ENCODE measurements around the gene MAPKAP1.

MAPKAP1 gene

GRCh38 chr9:125642311-125642710 is 64.7 kb downstream of the MAPKAP1 start:
- no peak for DNase-seq (ENCODE audit: low read depth)

DNA sequence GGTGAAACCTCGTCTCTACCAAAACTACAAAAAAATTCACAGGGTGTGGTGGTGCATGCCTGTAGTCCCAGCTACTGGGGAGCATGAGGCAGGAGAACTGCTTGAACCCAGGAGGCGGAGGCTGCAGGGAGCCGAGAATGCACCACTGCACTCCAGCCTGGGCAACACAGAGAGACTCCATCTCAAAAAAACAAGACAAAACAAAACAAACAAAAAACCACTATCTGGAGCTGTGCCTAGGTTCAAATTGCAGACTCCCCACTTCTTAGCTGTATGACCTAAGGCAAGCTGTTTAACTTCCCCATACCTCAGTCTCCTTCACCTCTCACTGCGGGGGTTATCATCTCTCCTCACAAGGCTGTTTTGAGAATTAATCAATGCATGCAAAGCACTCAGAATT is 68.0 kb downstream of the MAPKAP1 start:
- no peak for DNase-seq (ENCODE audit: low read depth)

DNA sequence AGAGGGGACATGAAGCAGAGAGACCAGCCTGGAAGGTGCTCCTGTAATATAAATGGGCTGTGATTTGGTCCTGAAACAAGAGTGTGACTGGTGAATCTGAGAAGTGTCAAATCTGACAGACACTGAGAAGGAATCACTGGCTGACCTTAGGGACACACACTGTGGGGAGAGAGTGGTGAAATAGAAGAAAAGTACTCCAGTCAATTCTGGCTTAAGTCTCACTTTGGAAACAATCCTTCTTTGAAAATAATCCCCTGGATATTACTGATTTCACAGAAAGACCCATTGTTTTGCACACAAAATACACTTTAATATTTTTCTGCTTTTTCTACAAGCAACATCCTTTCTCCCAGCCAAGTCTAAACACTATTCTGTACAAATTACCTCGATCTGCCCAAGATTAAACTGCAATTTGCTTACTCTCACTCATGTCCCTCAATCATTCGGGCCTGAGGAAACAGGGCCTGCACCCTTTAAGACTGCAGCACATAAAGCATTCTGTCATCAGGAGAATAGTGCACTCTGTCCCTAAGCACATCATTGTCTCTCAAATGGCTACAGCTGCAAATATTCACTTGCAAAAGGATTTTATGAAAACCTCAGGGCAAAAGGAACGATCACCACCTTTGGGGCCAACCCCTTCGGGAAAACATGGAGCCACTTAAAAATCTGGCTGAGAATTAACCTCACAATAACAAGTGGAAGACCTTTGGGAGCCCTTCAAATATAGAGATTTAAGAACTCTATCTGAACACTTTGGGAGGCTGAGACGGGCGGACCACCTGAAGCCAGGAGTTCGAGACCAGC is 68.6 kb downstream of the MAPKAP1 start:
- no peak for DNase-seq (ENCODE audit: low read depth)

DNA sequence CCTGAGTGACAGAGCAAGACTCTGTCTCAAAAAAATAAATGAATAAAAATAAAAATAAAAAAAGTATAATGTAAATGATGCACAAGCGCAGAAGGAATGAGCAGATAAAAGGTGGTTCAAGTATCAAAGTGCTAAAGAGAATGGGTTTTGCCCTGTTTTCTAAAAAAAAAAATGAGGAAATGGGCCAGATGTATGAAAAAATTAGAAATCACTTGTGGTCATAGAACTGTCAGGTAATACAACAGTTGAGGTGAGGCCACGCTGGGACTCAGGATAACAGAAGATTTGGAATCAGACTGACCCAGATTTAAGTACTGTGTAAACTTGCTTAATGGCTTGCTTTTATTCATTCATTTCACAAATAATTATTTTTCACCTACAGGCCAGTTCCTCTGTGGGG is 69.8 kb downstream of the MAPKAP1 start:
- no peak for DNase-seq (ENCODE audit: low read depth)

DNA sequence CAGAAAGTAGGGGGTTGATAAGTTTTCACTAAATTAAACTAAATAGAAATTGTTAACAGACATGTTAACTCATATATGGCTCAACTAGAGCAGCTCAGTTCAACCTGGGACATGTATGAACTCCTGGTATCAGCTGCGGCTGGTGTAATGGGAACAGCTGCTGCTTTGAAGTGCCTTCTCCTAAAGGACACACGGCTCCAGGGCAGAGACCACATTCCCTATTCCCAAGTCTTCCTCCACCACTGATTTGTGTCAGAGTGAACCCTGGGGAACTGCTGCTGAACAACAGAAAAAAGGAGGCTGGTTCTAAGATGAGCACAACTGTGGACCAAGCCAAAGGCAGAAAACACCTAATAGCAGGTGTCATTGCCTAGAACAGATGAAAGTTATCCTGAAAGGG is 71.1 kb downstream of the MAPKAP1 start:
- no peak for DNase-seq (ENCODE audit: low read depth)

DNA sequence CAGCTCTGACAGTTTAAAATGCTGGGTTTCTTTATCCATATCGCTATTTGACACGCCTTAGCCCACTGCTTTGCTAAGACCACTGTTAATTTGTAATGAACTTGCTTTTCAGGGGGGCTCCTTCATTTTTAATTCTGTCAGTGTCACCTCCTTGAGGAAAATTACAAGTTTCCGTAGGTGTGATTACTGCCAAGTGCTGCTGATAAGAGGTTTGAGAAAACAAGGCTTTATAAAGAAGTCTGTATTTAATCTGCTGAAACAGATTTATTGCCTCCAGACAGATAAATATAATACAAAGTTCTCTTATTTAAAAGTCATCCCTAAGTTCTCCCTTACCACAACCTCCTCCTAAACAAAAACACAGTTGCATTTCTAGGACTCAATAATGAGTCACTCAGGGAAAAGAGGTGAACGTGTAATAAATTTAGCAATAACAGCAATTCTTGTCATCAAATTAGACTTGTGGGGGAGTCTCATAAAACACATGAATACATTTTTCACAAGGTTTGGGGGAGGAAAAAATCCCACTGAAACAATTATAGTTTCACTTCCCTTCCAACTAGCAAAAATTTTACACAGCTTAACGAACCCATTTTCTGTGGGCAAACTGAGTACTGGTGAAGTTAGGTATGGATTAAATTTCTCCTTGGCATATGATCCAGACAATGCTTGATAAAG is 72.8 kb downstream of the MAPKAP1 start:
- no peak for DNase-seq (ENCODE audit: low read depth)

DNA sequence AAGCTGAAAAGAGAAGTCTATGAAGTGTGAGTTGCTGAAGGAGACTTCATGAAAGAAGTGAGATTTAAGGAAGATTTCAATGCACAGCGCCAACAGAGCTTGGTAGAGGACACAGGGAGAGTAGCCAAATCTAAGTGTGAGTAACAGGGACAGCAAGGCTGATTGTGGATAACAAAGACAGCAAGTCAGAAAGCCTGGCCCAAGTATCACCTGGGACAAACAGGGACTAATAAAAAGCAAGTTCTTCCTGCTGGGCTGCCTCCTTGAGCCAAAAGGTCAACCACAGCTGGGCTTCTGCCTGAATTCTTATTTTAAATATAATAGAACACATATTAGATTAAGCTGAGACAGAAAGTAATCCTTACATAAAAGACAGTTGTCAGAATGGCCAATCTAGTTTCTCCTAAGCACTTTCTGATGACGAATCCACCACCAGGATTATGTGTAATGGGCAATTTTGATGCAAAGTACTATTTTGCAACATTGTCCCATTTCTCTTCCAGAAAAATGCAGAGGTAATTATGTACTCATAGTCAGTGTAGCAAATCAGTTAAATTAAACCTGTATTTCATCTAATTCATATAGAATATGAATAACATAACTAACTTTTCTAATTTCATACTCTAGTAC is 73.8 kb downstream of the MAPKAP1 start:
- DNase-seq (ENCODE audit: low read depth): no peak

DNA sequence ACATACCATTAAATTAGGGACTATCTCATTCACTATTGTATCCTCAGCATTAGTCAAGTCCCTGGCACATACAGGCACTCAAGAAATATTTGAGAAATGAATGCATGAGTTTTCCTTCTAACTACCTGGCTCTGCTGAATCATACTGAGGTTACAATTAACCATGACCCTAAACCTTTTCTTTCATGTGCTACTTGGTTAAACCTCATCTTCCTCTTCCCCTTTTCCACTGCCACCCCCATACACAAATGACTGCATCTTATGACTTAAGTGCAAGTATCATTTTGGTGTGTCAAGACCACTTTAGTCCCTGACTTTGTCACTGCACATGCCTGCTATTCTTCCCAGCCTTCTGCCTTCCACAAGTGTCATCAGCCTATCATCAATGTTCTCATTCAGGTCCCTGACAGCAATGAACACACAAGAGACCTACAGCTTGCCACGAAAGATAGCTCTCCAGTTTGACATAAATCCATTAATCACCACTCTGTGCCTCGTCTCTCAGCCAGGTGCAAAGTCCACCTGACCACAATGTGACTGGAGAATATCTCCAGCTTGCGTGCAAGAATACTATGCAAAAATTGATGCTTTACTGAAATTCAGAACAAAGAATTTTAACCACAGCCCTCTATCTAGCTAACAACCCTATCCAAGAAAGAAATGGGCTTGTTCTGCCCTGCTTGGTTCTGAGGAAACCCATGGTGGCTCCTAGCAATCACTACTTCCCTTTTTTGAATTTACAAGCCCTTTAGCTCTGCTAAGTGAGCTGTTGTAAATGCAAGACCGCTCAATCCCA is 74.5 kb downstream of the MAPKAP1 start:
- no peak for DNase-seq (ENCODE audit: low read depth)

DNA sequence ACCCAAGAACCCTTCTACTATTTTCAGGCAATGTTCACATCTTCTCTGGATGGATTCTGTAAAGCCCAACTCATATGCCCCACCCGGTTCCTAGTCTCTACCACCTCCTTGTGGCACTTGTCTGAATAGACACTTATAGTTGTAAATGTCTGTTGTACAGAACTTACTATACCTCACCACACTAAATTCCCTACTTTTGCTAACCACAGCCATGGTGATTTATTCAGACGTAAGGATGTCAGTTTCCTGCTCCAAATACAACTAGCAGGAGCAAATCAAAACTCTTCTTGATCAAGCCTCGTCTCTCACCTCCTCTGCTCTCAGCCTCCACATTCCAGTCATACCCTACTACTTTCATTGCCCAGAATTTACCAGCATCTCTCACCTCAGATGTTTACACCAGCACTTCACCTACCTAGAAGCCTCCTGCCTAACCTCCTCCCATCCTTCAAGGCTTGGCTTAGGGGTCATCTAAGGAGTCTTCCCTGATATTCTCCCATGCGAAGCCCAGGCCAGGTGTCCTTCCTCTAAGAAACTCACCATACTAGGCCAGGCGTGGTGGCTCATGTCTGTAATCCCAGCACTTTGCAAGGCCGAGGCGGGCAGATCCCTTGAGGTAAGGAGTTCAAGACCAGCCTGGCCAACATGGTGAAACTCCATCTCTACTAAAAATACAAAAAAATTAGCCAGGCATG is 75.5 kb downstream of the MAPKAP1 start:
- no peak for DNase-seq (ENCODE audit: low read depth)

DNA sequence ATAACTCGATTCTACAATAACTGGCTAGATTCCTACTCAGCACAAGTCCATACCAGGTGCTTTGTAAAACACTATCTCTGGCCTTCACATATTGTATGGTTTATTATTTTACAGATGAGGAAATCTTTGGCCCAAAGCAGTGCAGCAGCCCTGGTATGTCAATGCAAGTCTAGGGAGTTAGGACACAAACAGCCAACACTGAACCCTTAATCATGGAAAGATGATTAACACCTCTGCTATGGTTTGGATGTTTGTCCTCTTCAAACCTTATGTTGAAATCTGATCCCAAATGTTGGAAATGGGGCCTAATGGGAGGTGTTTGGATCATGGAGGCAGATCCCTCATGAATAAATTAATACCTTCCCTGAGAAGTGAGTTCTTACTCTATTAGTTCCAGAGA is 76.6 kb downstream of the MAPKAP1 start:
- no peak for DNase-seq (ENCODE audit: low read depth)

DNA sequence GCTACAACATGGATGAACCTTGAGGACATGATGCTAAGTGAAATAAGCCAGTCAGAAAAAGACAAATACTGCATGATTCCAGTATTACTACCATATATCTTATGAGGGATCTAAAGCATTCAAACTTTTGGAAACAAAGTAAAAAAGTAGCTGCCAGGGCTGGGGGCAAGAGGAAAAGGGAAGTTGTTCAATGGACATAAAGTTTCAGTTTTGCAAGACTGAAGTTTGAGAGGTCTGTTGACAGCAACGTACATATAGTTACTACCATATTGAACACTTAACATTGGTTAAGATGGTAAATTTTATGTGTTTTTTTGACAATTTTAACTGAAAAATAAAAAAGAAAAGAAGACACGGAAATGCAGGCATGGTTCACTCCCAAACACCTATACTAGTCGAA is 77.6 kb downstream of the MAPKAP1 start:
- DNase-seq (ENCODE audit: low read depth): no peak

DNA sequence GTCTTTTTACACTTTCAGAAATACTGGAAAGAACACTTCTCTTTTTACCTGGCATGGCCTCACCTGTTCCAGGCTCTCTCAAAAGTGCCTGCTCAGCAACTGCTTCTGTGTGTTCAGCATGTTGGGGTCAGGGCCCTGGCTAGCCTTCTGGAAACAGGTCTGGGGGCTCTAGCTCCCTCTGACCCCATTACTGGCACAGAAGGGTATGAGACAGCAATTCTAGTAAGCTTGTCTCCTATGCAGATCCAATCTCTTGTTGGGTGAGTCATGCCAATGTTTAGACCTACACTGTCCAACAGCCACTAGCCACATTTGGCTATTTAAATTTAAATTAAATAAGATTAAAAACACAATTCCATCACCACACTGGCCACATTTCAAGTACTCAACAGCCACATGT is 80.8 kb downstream of the MAPKAP1 start:
- no peak for DNase-seq (ENCODE audit: low read depth)

GRCh38 chr9:125621170-125621569 is 85.8 kb downstream of the MAPKAP1 start:
- no peak for DNase-seq (ENCODE audit: low read depth)

DNA sequence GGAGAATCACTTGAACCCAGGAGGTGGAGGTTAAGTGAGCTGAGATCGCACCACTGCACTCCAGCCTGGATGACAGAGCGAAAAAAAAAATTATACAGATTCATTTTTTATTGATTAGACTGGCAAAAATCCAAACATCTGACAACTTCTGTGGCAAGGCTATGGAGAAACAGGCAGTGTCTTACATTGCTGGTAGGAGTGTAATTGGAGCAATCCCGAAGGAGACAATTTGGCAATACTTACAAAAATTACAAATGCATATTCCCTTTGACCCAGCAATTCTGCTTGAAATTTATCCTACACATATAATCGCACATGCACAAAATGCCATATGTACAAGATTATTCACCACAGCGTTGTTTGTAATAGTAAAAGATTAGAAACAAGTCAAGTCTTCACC is 86.8 kb downstream of the MAPKAP1 start:
- no peak for DNase-seq (ENCODE audit: low read depth)

DNA sequence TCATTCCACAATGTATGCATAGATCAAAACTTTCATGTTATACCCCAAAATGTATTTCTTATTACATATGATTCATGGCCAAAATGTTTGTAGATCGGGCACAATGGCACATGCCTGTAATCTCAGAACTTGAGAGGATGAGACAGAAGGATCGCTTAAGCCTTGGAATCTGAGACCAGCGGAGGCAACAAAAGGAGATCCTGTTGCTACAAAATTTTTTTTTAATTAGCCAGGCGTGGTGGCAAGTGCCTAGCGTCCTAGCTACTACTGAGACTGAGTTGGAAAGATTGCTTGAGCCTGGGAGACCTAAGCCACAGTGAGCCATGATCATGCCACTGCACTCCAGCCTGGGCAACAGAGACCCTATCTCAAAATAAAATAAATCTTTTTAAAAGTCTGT is 89.9 kb downstream of the MAPKAP1 start:
- no peak for DNase-seq (ENCODE audit: low read depth)

DNA sequence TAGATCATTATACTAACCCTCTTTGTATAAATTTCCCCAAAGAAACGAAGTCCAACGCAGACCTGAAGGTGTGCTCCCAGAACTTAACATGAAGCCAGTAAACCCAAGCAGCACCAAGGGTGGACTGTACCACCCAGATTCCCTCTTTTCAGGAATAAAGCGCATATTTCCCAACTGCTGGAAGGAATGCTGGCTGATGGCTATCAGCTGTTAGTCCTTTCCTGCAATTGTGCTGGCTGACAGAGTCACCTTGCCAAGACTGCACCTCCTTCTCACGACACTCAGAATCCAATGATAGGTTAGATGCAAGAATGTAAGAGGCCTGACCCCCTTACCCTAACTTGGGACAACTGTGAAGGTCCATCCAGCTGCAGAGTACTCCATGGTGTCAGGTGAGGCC is 93.9 kb downstream of the MAPKAP1 start:
- DNase-seq (ENCODE audit: low read depth): no peak

- DNase-seq (ENCODE audit: low read depth): no peak
Observed at GRCh38 chr9:125612616-125613015, 94.4 kb downstream of the MAPKAP1 start.

DNA sequence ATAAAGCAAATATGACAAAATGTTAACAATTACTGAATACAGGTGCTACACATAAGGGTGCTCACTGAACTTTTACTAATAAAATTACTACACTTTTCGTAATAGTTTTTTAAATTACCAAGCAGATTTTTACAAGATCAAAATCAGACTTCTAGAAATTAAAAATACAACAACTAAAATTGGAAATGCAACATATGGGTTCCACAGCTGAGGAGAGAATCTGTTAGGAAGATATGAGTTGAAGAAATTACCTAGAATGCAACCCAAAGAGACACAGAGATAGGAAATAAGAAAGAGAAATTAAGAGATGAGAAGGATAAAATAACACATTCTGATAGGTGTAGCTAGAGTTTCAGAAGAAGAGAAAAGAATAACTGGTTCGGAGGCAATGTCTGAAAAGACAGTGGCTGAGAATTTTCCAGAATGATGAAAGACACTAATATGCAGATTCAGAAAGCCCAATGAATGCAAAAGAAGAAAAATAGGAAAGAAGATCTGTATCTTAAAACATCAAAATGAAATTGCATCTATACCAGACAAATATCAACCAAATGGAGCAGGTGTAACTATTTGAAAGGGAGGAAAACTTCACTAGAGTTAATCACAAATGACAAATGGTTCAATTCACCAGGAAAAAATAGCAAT is 95.8 kb downstream of the MAPKAP1 start:
- no peak for DNase-seq (ENCODE audit: low read depth)

GRCh38 chr9:125609744-125610143 is 97.3 kb downstream of the MAPKAP1 start:
- no peak for DNase-seq (ENCODE audit: low read depth)

DNA sequence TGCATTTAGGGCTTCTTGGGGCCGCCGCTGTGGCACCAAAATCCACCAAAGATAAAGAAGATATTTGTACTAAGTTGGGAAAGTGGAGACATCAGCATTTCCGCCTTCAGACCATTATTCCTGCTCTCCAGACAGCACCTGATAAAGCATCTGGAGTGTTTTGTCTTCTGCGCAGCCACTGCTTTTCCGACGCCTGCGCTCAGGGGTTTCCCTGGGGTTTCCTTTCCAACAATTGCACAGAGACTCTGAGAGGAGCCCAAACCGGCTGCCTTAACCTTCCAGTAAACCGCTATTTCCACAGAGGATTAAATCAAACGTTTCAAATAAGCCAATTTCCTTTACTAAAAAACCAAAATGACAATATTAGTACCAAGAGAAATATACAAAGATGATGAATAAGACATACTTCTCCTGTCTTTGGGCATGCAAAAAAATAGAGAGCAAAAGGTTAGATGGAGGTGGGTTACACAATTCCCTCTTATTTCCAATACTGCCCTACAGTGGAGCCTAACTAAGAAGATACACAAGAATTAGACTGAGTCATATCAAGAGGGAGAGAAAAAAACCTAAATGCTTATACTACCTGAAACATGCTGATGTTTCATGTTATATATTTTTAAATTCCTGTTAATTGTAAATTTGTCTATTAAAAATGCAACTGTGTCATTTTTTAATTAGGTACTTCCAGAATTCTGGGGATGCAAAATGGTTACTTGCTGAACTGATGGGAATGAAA is 98.4 kb downstream of the MAPKAP1 start:
- DNase-seq (ENCODE audit: low read depth): no peak

GRCh38 chr9:125604196-125604595 is 102.8 kb downstream of the MAPKAP1 start:
- DNase-seq (ENCODE audit: low read depth): no peak
